ENCODE results near the gene ZNF507.

ZNF507 gene
- 57.7 to 74.3 (median 60.4) reads per million in 3 experiments for total RNA-seq

- peak; percentile 75 for DNase-seq
Measured at GRCh38 chr19:32345261-32346207, at the start of gene ZNF507. TSS of gene ZNF507 (plus strand) at chr19:32345610. CDS start at chr19:32352831, 7,221 bp downstream.

- no peak for DNase-seq
Measured at GRCh38 chr19:32296694-32297093, 48.7 kb upstream of the ZNF507 start.

GRCh38 chr19:32302778-32303177, 42.6 kb upstream of the ZNF507 start:
- no peak for DNase-seq

- no peak for DNase-seq
Measured at GRCh38 chr19:32303193-32303592, 42.2 kb upstream of the ZNF507 start.

GRCh38 chr19:32307591-32307990, 37.8 kb upstream of the ZNF507 start:
- no peak for DNase-seq

GRCh38 chr19:32308431-32309077, 36.9 kb upstream of the ZNF507 start:
- DNase-seq = no peak

- no peak for DNase-seq
Measured at GRCh38 chr19:32309711-32310390, 35.6 kb upstream of the ZNF507 start.

GRCh38 chr19:32311371-32311770, 34.0 kb upstream of the ZNF507 start:
- no peak for DNase-seq

GRCh38 chr19:32313569-32314265, 31.7 kb upstream of the ZNF507 start:
- no peak for DNase-seq

GRCh38 chr19:32316034-32316433, 29.4 kb upstream of the ZNF507 start:
- DNase-seq = no peak

- no peak for DNase-seq
Measured at GRCh38 chr19:32317086-32317485, 28.3 kb upstream of the ZNF507 start.

- no peak for DNase-seq
Measured at GRCh38 chr19:32318884-32319520, 26.4 kb upstream of the ZNF507 start.

GRCh38 chr19:32322541-32322940, 22.9 kb upstream of the ZNF507 start:
- DNase-seq = no peak

- DNase-seq = no peak
Measured at GRCh38 chr19:32324631-32325285, 20.7 kb upstream of the ZNF507 start.

GRCh38 chr19:32330213-32330857, 15.1 kb upstream of the ZNF507 start:
- no peak for DNase-seq

- no peak for DNase-seq
Measured at GRCh38 chr19:32333227-32333626, 12.2 kb upstream of the ZNF507 start.

GRCh38 chr19:32336259-32337083, 8.9 kb upstream of the ZNF507 start:
- no peak for DNase-seq

GRCh38 chr19:32337084-32337808, 8.2 kb upstream of the ZNF507 start:
- no peak for DNase-seq

- DNase-seq = no peak
Measured at GRCh38 chr19:32339423-32339822, 6.0 kb upstream of the ZNF507 start.
